ENCODE measurements around the gene SLC22A8. TPM values are rescaled to one million over a fixed set of nuclear protein-coding genes. Genes with fewer than 3 reads are reported as not detected.
"Not testable (repeated sequence)": the region's sequence is repeated elsewhere in the genome, so short reads cannot be mapped to it uniquely, and the experiment has no call there.

SLC22A8 gene
- total RNA-seq, 1 donor, result not detected

GRCh38 chr11:62994775-62995174, 20.9 kb downstream of the SLC22A8 start:
- no peak for DNase-seq (ENCODE audit: low read depth in 2 of 3, low spot score in 2 of 3)

GRCh38 chr11:62988276-62988675, 27.4 kb downstream of the SLC22A8 start:
- no peak for DNase-seq (ENCODE audit: low read depth in 2 of 3, low spot score in 2 of 3)

- no peak for DNase-seq (ENCODE audit: low read depth in 2 of 3, low spot score in 2 of 3)
Observed at GRCh38 chr11:62985041-62985750, 30.4 kb downstream of the SLC22A8 start.

- DNase-seq (ENCODE audit: low read depth in 2 of 3, low spot score in 2 of 3), result no peak
Observed at GRCh38 chr11:62984451-62984991, 31.1 kb downstream of the SLC22A8 start, which contains the start of gene SLC22A6. SLC22A6 (minus strand) TSS chr11:62984967; CDS start chr11:62984690, 277 bp downstream.

GRCh38 chr11:62983536-62984199, 32.0 kb downstream of the SLC22A8 start:
- no peak for DNase-seq (ENCODE audit: low read depth in 2 of 3, low spot score in 2 of 3)

GRCh38 chr11:62981743-62982142, 33.9 kb downstream of the SLC22A8 start:
- DNase-seq (ENCODE audit: low read depth in 2 of 3, low spot score in 2 of 3), result no peak

- peak in 1 of 3 donors; percentile 18 for DNase-seq (ENCODE audit: low read depth in 2 of 3, low spot score in 2 of 3)
Observed at GRCh38 chr11:62980133-62980760, 35.4 kb downstream of the SLC22A8 start.

GRCh38 chr11:62976109-62976508, 39.5 kb downstream of the SLC22A8 start:
- DNase-seq (ENCODE audit: low read depth in 2 of 3, low spot score in 2 of 3), result no peak

GRCh38 chr11:62974848-62975522, 40.7 kb downstream of the SLC22A8 start:
- peak in 2 of 3 donors; percentile 26 to 42 for DNase-seq (ENCODE audit: low read depth in 2 of 3, low spot score in 2 of 3)

- no peak for DNase-seq (ENCODE audit: low read depth in 2 of 3, low spot score in 2 of 3)
Observed at GRCh38 chr11:62965574-62965973, 50.1 kb downstream of the SLC22A8 start.

GRCh38 chr11:62962391-62962790, 53.2 kb downstream of the SLC22A8 start:
- no peak for DNase-seq (ENCODE audit: low read depth in 2 of 3, low spot score in 2 of 3)

- no peak for DNase-seq (ENCODE audit: low read depth in 2 of 3, low spot score in 2 of 3)
Observed at GRCh38 chr11:62961017-62961570, 54.5 kb downstream of the SLC22A8 start.

GRCh38 chr11:62959422-62959980, 56.1 kb downstream of the SLC22A8 start:
- no peak for DNase-seq (ENCODE audit: low read depth in 2 of 3, low spot score in 2 of 3)

GRCh38 chr11:62958547-62959421, 56.9 kb downstream of the SLC22A8 start:
- DNase-seq (ENCODE audit: low read depth in 2 of 3, low spot score in 2 of 3), result no peak

- DNase-seq (ENCODE audit: low read depth in 2 of 3, low spot score in 2 of 3), result no peak
Observed at GRCh38 chr11:62957147-62957546, 58.5 kb downstream of the SLC22A8 start.

GRCh38 chr11:62954478-62954877, 61.2 kb downstream of the SLC22A8 start:
- no peak for DNase-seq (ENCODE audit: low read depth in 2 of 3, low spot score in 2 of 3)

GRCh38 chr11:62953811-62954210, 61.8 kb downstream of the SLC22A8 start:
- no peak for DNase-seq (ENCODE audit: low read depth in 2 of 3, low spot score in 2 of 3)

- DNase-seq (ENCODE audit: low read depth in 2 of 3, low spot score in 2 of 3), result no peak
Observed at GRCh38 chr11:62948765-62949320, 66.8 kb downstream of the SLC22A8 start.

- not testable (repeated sequence) for DNase-seq (ENCODE audit: low read depth in 2 of 3, low spot score in 2 of 3)
Observed at GRCh38 chr11:62945538-62945937, 70.1 kb downstream of the SLC22A8 start.

Measured in hematopoietic multipotent progenitor cell (in vitro differentiated cells).